ENCODE data around the gene RXFP4. TPM values are rescaled to one million over a fixed set of nuclear protein-coding genes. Genes with fewer than 3 reads are reported as not detected.
A peak's percentile ranks its signal among the peaks of the same experiment; 100 is the strongest.

The RXFP4 gene
- total and polyA plus RNA-seq, 9 of the 15 experiments (the other 6 are each of a cell fraction or from before 2014, with no cell fraction given), result 0.64 TPM; not detected in 8

- no peak for TF ChIP-seq REST (IDR thresholded peaks at IDR 0.05; ENCODE audit: borderline replicate concordance)
- peak; percentile 27; the same call in 1 of the 2 replicates for TF ChIP-seq REST (CRISPR knock-in tag; IDR thresholded peaks at IDR 0.05; ENCODE audit: low read depth)
- no peak for TF ChIP-seq BHLHE40 (IDR thresholded peaks at IDR 0.05; ENCODE audit: low read length)
- TF ChIP-seq RBM15 (IDR thresholded peaks at IDR 0.05; ENCODE audit: insufficient read depth, low read length), result no peak
- TF ChIP-seq HCFC1 (IDR thresholded peaks at IDR 0.05; ENCODE audit: low read depth, low read length), result peak; percentile 85
- TF ChIP-seq ZNF282 (CRISPR knock-in tag; IDR thresholded peaks at IDR 0.05), result no peak
- TF ChIP-seq U2AF2 (optimal IDR thresholded peaks at IDR 0.05; ENCODE audit: low read depth, low read length), result no peak
- 0 out of 2 replicates have a peak, but pooled peaks have one; percentile 26 for TF ChIP-seq SMAD3 (CRISPR knock-in tag; conservative IDR thresholded peaks at IDR 0.05)
- TF ChIP-seq ARID2 (IDR thresholded peaks at IDR 0.05), result no peak
- TF ChIP-seq ZSCAN29 (IDR thresholded peaks at IDR 0.05), result no peak
- TF ChIP-seq ESRRB (CRISPR knock-in tag; IDR thresholded peaks at IDR 0.05; ENCODE audit: borderline replicate concordance), result no peak
- TF ChIP-seq ZBTB5 (IDR thresholded peaks at IDR 0.05), result no peak
- TF ChIP-seq SRSF7 (optimal IDR thresholded peaks at IDR 0.05; ENCODE audit: low read depth, low read length), result no peak
- TF ChIP-seq CSDE1 (IDR thresholded peaks at IDR 0.05), result peak; percentile 21 to 91; a peak in 1 of 4 replicates
- no peak for TF ChIP-seq SMARCA4 (IDR thresholded peaks at IDR 0.05)
- no peak for TF ChIP-seq FOXP4 (CRISPR knock-in tag; IDR thresholded peaks at IDR 0.05; ENCODE audit: borderline replicate concordance)
- no peak for TF ChIP-seq MECOM (CRISPR knock-in tag; IDR thresholded peaks at IDR 0.05)
These were observed 7.1 kb upstream of the RXFP4 start, which contains the start of gene KHDC4 (continued) for GRCh38 chr1:155934097-155934935.
